ENCODE measurements around the gene VKORC1. TPM values are rescaled to one million over a fixed set of nuclear protein-coding genes. Genes with fewer than 3 reads are reported as not detected.

Gene VKORC1
- total RNA-seq, 1 donor from 2014 or later: 139 TPM

GRCh38 chr16:31061126-31061812 is 33.3 kb downstream of the VKORC1 start:
- TF ChIP-seq, protein P1, sequence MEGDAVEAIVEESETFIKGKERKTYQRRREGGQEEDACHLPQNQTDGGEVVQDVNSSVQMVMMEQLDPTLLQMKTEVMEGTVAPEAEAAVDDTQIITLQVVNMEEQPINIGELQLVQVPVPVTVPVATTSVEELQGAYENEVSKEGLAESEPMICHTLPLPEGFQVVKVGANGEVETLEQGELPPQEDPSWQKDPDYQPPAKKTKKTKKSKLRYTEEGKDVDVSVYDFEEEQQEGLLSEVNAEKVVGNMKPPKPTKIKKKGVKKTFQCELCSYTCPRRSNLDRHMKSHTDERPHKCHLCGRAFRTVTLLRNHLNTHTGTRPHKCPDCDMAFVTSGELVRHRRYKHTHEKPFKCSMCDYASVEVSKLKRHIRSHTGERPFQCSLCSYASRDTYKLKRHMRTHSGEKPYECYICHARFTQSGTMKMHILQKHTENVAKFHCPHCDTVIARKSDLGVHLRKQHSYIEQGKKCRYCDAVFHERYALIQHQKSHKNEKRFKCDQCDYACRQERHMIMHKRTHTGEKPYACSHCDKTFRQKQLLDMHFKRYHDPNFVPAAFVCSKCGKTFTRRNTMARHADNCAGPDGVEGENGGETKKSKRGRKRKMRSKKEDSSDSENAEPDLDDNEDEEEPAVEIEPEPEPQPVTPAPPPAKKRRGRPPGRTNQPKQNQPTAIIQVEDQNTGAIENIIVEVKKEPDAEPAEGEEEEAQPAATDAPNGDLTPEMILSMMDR (IDR thresholded peaks at IDR 0.05; ENCODE audit: insufficient read depth, low read length, poor library complexity, severe bottlenecking): no peak
- DNase-seq (ENCODE audit: low read depth): no peak
- Histone ChIP-seq H3K36me3 (ENCODE audit: control insufficient read depth, insufficient read depth, low read length) (no peaks in the 10 kb centered on the region), H3K4me3 (ENCODE audit: low read depth, low read length) (no peak overlapping the region), H3K27me3 (ENCODE audit: control insufficient read depth, insufficient read depth, low read length) (no peaks in the 10 kb centered on the region)

- TF ChIP-seq, protein P1 (IDR thresholded peaks at IDR 0.05; ENCODE audit: insufficient read depth, low read length, poor library complexity, severe bottlenecking): no peak
These were observed 39.0 kb downstream of the VKORC1 start for GRCh38 chr16:31055613-31056012.

DNA sequence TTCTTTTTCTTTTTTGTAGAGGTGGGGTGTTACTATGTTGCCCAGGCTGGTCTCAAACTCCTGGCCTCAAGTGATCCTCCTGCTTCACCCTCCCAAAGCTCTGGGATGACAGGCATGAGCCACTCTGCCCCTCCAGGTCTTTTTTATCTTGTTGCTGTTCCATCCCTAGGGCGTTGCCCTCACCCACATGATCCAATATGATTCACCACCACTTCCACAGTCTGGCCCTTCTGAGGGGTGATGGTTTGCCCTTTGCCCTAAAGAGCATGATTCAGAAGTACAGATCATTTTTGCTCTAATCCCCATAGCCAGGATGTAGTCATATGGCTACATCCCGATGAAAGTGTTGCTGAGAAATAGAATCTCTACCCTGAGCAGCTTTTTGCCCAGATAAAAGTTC is 42.5 kb downstream of the VKORC1 start:
- H3K27me3 ChIP-seq (ENCODE audit: control insufficient read depth, insufficient read depth, low read length): no peaks in the 10 kb centered on the region
- DNase-seq (ENCODE audit: low read depth): peak; percentile 84
- no peaks in the 10 kb centered on the region for H3K36me3 ChIP-seq (ENCODE audit: control insufficient read depth, insufficient read depth, low read length)
- TF ChIP-seq, protein P1 (IDR thresholded peaks at IDR 0.05; ENCODE audit: insufficient read depth, low read length, poor library complexity, severe bottlenecking): no peak
- no peak overlapping the region for H3K4me3 ChIP-seq (ENCODE audit: low read depth, low read length)

More at GRCh38 chr16:31055613-31056012, 39.0 kb downstream of the VKORC1 start:
- Histone ChIP-seq H3K27me3 (ENCODE audit: control insufficient read depth, insufficient read depth, low read length) (no peaks in the 10 kb centered on the region), H3K36me3 (ENCODE audit: control insufficient read depth, insufficient read depth, low read length) (no peaks in the 10 kb centered on the region), H3K4me3 (ENCODE audit: low read depth, low read length) (no peak overlapping the region)
- no peak for DNase-seq (ENCODE audit: low read depth)

DNA sequence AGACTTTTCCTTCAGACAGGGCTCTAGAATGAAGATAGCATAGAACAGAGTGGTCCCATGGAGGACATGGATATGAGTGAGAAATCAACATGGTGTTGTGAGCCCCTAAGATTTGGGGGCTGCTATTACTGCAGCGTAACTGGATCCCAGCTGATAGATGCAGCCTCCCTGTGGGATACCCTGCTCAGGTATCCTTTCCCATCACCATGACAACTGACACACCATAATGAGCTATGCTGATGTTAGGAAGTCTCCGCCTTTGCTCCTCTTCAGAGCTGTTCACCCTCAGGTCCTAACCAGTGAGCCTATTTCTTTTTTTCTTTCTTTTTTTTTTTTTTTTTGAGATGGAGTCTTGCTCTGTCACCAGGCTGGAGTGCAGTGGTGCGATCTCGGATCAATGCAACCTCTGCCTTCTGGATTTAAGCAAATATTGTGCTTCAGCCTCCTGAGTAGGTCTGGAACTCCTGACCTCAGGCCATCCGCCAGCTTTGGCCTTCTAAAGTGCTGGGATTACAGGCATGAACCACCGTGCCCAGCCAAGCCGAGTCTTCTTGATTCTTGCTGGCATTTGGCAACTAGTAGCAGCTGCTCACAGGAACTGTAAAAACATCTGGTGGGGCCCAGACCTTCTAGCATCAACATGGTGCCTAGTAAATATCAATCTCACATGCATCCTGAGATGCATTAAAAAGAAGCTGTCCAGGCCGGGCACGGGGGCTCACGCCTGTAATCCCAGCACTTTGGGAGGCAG is 44.1 kb downstream of the VKORC1 start:
- Histone ChIP-seq H3K27me3 (ENCODE audit: control insufficient read depth, insufficient read depth, low read length) (no peaks in the 10 kb centered on the region), H3K4me3 (ENCODE audit: low read depth, low read length) (no peak overlapping the region), H3K36me3 (ENCODE audit: control insufficient read depth, insufficient read depth, low read length) (no peaks in the 10 kb centered on the region)
- TF ChIP-seq, protein P1 (IDR thresholded peaks at IDR 0.05; ENCODE audit: insufficient read depth, low read length, poor library complexity, severe bottlenecking): no peak
- DNase-seq (ENCODE audit: low read depth): no peak

- Histone ChIP-seq H3K27me3 (ENCODE audit: control insufficient read depth, insufficient read depth, low read length) (no peaks in the 10 kb centered on the region), H3K36me3 (ENCODE audit: control insufficient read depth, insufficient read depth, low read length) (no peaks in the 10 kb centered on the region), H3K4me3 (ENCODE audit: low read depth, low read length) (no peak overlapping the region)
- TF ChIP-seq, protein P1 (IDR thresholded peaks at IDR 0.05; ENCODE audit: insufficient read depth, low read length, poor library complexity, severe bottlenecking): no peak
- DNase-seq (ENCODE audit: low read depth): no peak
These were observed 50.6 kb downstream of the VKORC1 start for GRCh38 chr16:31043898-31044481.
